BJ (cell line): ENCODE measurements around the gene NCOR2. TPM values are rescaled to one million over a fixed set of nuclear protein-coding genes. Genes with fewer than 3 reads are reported as not detected.
"Not testable (repeated sequence)": the region's sequence is repeated elsewhere in the genome, so short reads cannot be mapped to it uniquely, and the experiment has no call there.

Source experiments
- CTCF ChIA-PET: fragments of 350-600 bp; formaldehyde crosslinking; extraction: SDS; loops from one replicate; lab custom pipeline; 2021; ENCODE audit warnings: antibody characterized with exemption, inconsistent platforms; lab: Yijun Ruan, JAX
- POLR2A ChIA-PET: fragments of 300-600 bp; sonication (Branson Sonifier 250); formaldehyde crosslinking; extraction: SDS; loops from one replicate; lab custom pipeline; 2021; ENCODE audit warnings: antibody characterized with exemption; lab: Charles Lee
- DNase-seq: peaks from one replicate; pipeline ENCODE4 v3.0.0-alpha.2; 2011; ENCODE audit warnings: low read depth
- H3K27me3 ChIP-seq: 2 replicates; pipeline ENCODE4 v1.6.0; 2011; ENCODE audit warnings: low read length; ENCODE audit not compliant: control insufficient read depth, insufficient read depth
- H3K36me3 ChIP-seq: 2 replicates; pipeline ENCODE4 v1.5.1; 2011; ENCODE audit warnings: low read length; ENCODE audit not compliant: control insufficient read depth, insufficient read depth
- H3K4me3 ChIP-seq: 2 replicates; pipeline ENCODE4 v1.5.1; 2011; ENCODE audit warnings: low read depth, mild to moderate bottlenecking, control low read depth, low read length
- CTCF ChIP-seq: IDR thresholded peaks from 2 replicates; pipeline ENCODE4 v1.5.1; 2011; ENCODE audit warnings: low read depth, mild to moderate bottlenecking, control low read depth, inconsistent platforms, low read length, moderate library complexity; ENCODE audit not compliant: insufficient read depth
- polyA plus RNA-seq: library from polyadenylated mRNA; depleted of rRNA; stranded (reverse); fragments of >200 nt; gene quantifications from 2 replicates; pipeline ENCODE4 v1.2.3, GENCODE V29; 2011

Gene NCOR2
- polyA plus RNA-seq, 1 experiment: 8.3 TPM

GRCh38 chr12:124590447-124590846 is 23.0 kb upstream of the NCOR2 start:
- DNase-seq: no peak
- ChIA-PET POLR2A (no interaction called here), CTCF (no interaction called here)
- H3K27me3 ChIP-seq: peaks cover 2% of the 10 kb centered on the region; the same call in 1 of the 2 replicates
- H3K36me3 ChIP-seq: no peaks in the 10 kb centered on the region
- no peak for TF ChIP-seq CTCF
- H3K4me3 ChIP-seq: no peak overlapping the region

GRCh38 chr12:124588751-124589267 is 21.4 kb upstream of the NCOR2 start:
- no peak overlapping the region for H3K4me3 ChIP-seq
- ChIA-PET POLR2A (no interaction called here), CTCF (no interaction called here)
- no peaks in the 10 kb centered on the region for H3K36me3 ChIP-seq
- no peak for TF ChIP-seq CTCF
- H3K27me3 ChIP-seq: peaks cover 2% of the 10 kb centered on the region; the same call in 1 of the 2 replicates
- DNase-seq: no peak

- no peak for DNase-seq
- Histone ChIP-seq H3K4me3 (no peak overlapping the region), H3K27me3 (peaks cover 2% of the 10 kb centered on the region; the same call in 1 of the 2 replicates), H3K36me3 (no peaks in the 10 kb centered on the region)
- ChIA-PET POLR2A (no interaction called here), CTCF (no interaction called here)
- TF ChIP-seq CTCF: no peak
Observed at GRCh38 chr12:124588018-124588634, 20.7 kb upstream of the NCOR2 start.

GRCh38 chr12:124586756-124587155 is 19.3 kb upstream of the NCOR2 start:
- Histone ChIP-seq H3K4me3 (no peak overlapping the region), H3K36me3 (no peaks in the 10 kb centered on the region), H3K27me3 (peaks cover 2% of the 10 kb centered on the region; the same call in 1 of the 2 replicates)
- TF ChIP-seq CTCF: no peak
- ChIA-PET CTCF (no interaction called here), POLR2A (no interaction called here)
- DNase-seq: no peak

- H3K36me3 ChIP-seq, DNase-seq, H3K4me3 ChIP-seq, H3K27me3 ChIP-seq: not testable (repeated sequence)
- ChIA-PET CTCF (interaction anchor here (1.4 kb wide), 1 partner anchor 11 kb away, joined by 4 read pairs; no protein-coding TSS in a partner anchor), POLR2A (interaction anchor here (0.6 kb wide), 1 partner anchor 365 kb away, joined by 3 read pairs; no protein-coding TSS in a partner anchor)
Observed at GRCh38 chr12:124584494-124584893, 17.1 kb upstream of the NCOR2 start.
